Heart left ventricle (tissue), 13 donors: Measurements from ENCODE around the gene SEC14L5.

Experiments
- POLR2A ChIP-seq, 2 donors: fragments of 450-650 bp; IDR thresholded peaks; one replicate each; pipeline ENCODE4 v1.6.1; 2017; ENCODE audit warnings: antibody characterized with exemption in 2 of 2, mild to moderate bottlenecking in 2 of 2, moderate library complexity in 2 of 2
- TF ChIP-seq, protein P1 (sequence below), 12 donors: fragments of 200-600 bp; sonication (generic) in 4 of 12; IDR thresholded peaks; one replicate each; pipeline versions ENCODE4 v1.5.0 to v1.8.0; 2018 to 2022; ENCODE audit warnings: antibody characterized with exemption in 12 of 12, mild to moderate bottlenecking in 5 of 12
- donor health status: ischemic (EF 13 %, LVEDD 7.1; RV severe dilation, severe dysfunction).
- donor health status: DM: no; HTN: yes; CAD: no.
- donor health status: DM: no; HTN: no; CAD: no.
- donor health status: ischemic (EF 25% LVEDD 6.9; RV normal size, moderate dysfunction).
- donor health status: ischemic (EF 25% LVEDD 5.7; RV mildly dilated, moderate dysfunction).
- donor health status: ischemic (EF 35%, LVEDD 5.7; RV mildly dilated, moderate dysfunction).
- donor health status: nonischemic (EF 11% LVEDD 7.7; RV severe dilation, severe dysfunction).
- donor health status: DM: yes; HTN: yes; CAD: no.
- donor health status: PGD.
- donor health status: ischemic (EF 29% LVEDD 5.4; RV normal size, mild dysfunction).
- donor health status: nonischemic (EF 23%, LVEDD 6.1; RV moderate dilation, normal function).

DNA sequence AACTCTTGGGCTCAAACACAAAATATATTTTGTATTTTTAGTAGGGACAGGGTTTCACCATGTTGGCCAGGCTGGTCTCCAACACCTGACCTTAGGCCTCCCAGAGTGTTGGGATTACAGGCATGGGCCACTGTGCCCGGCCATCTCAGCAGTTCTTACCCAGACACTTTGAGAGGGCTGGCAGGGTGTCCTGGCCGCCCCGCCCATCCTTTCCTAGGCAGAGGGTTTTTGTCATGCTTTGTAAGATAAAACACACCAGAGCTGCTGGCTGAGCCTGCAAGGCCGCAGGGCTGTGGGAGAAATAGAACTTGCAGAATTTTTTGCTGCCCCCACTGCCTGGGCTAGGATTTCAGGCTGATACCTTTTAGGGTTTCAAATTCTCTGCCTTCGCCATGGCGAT is 29.9 kb upstream of the SEC14L5 start:
- TF ChIP-seq, protein P1, sequence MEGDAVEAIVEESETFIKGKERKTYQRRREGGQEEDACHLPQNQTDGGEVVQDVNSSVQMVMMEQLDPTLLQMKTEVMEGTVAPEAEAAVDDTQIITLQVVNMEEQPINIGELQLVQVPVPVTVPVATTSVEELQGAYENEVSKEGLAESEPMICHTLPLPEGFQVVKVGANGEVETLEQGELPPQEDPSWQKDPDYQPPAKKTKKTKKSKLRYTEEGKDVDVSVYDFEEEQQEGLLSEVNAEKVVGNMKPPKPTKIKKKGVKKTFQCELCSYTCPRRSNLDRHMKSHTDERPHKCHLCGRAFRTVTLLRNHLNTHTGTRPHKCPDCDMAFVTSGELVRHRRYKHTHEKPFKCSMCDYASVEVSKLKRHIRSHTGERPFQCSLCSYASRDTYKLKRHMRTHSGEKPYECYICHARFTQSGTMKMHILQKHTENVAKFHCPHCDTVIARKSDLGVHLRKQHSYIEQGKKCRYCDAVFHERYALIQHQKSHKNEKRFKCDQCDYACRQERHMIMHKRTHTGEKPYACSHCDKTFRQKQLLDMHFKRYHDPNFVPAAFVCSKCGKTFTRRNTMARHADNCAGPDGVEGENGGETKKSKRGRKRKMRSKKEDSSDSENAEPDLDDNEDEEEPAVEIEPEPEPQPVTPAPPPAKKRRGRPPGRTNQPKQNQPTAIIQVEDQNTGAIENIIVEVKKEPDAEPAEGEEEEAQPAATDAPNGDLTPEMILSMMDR (IDR thresholded peaks at IDR 0.05) = no peak
- TF ChIP-seq POLR2A (IDR thresholded peaks at IDR 0.05) = no peak
